GM20431 (cell line): ENCODE measurements around the gene ATXN3.
"Not testable (repeated sequence)": the region's sequence is repeated elsewhere in the genome, so short reads cannot be mapped to it uniquely, and the experiment has no call there.

Experiments used
- in situ Hi-C: fragments of 300-500 bp; cut with MseI, MboI; formaldehyde crosslinking; loops from one replicate; pipeline ENCODE4 v1.15.0; 2020; ENCODE audit warnings: low sequenced_read_pairs; ENCODE audit not compliant: unreplicated experiment

ATXN3 gene

DNA sequence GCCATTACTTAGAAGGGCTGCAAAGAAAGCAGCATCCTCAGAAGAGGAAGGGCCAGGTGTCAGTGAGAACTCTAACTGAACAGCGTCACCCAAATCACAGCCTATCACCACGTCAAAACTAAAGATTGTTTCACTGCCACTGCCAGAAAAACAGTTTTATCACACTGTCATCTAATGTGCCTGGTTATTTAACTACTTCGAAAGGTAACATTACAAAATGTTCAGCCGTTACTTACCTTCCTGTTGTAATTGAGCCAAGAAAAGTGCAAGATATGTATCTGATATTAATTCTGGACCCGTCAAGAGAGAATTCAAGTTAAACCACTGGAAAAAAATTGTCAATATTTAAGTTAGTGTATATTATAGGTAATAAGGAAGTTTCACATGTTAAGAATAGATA, 17.9 kb downstream of the ATXN3 start:
- in situ Hi-C loops = no loop called here

GRCh38 chr14:92074555-92074954, 31.8 kb downstream of the ATXN3 start:
- in situ Hi-C loops = no loop called here

DNA sequence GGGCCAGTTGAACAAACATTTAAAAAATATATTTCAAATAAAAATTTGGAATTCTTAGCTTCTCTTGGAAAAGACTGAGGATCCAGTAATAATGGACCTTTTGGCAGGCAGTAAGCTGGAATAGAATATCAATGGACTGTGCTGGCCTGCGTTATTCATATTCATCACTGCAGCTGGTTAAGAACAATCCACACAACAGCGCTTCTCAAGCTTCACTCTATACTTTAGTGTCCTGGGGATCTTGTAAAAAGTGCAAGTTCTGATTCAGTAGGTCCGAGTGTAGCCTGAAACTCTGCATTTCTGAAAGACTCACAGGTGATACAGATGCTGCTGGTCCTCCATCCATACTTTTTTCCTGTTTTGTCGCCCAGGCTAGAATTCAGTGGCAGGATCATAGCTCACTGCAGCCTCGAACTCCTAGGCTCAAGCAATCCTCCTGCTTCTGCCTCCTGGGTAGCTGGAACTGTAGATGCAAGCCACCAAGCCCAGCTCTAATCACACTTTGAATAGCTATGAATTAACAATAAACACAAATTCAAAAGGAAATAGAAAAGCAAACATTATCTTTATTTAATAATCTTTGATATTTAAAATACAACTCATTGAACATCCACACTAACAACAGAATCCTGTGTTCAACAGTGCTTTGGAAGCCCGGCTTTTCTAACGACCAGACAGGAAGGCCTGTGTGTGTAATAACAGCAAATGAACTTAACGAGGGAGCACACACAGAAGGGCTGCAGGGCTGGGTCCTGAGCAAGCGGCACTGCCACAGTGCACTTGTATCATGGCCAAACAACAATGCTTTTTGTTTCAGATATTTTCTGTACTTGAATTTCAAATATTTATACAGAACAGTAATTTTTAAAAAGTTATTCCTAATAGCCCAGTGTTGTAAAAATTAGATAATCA, 48.1 kb downstream of the ATXN3 start:
- in situ Hi-C loops = no loop called here

GRCh38 chr14:92049781-92050180, 56.6 kb downstream of the ATXN3 start:
- in situ Hi-C loops = no loop called here

DNA sequence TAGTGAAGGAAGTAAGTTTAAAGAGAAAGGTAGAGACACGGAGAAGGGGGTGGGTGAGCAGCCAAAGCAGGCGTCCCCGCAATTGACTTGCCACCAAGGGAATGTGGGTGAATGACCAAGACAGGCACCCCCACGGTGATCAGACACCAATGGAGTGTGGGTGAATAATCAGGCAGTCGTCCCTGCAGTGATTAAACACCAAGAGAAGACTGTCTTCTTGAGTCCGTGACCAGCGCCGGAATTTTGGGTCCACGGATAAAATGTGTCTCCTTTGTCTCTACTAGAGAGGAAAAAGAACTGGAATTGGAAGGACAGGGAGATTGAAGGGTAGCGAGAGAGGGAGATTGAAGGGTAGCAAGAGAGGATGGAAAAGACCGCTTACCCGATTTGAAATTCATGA, 57.2 kb downstream of the ATXN3 start:
- in situ Hi-C loops = not testable (repeated sequence)

GRCh38 chr14:92045904-92046303, 60.5 kb downstream of the ATXN3 start:
- in situ Hi-C loops = not testable (repeated sequence)

GRCh38 chr14:92041766-92042165, 64.6 kb downstream of the ATXN3 start:
- in situ Hi-C loops = not testable (repeated sequence)

GRCh38 chr14:92041203-92041602, 65.2 kb downstream of the ATXN3 start:
- in situ Hi-C loops = no loop called here

GRCh38 chr14:92040431-92041051, 65.8 kb downstream of the ATXN3 start:
- in situ Hi-C loops = no loop called here

- in situ Hi-C loops = no loop called here
Observed at GRCh38 chr14:92039719-92040430, 66.5 kb downstream of the ATXN3 start, which contains the start of gene TRIP11. Gene TRIP11, minus strand, starts transcription at chr14:92040059. Its CDS starts 374 bp downstream, at chr14:92039685.

GRCh38 chr14:92039063-92039718, 67.2 kb downstream of the ATXN3 start:
- in situ Hi-C loops = no loop called here

GRCh38 chr14:92037989-92038388, 68.4 kb downstream of the ATXN3 start:
- in situ Hi-C loops = no loop called here

DNA sequence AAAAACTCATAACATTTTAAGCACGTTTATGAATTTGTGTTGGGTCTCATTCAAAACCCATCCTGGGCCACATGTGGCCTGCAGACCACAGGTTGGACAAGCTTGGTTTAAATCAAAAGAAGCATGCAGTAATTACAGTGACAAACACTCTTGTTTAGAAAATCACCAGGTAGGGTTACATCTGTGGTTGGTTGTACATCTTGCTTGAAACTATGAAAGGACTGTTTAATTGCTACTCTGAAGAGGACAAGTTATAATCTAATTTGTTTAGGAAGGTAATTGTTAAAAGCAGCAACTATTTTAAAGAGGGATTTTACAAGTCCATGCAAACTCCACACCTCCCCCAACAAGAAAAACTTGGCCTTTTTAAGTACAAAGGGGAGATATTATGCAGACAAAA, 70.5 kb downstream of the ATXN3 start:
- in situ Hi-C loops = no loop called here

DNA sequence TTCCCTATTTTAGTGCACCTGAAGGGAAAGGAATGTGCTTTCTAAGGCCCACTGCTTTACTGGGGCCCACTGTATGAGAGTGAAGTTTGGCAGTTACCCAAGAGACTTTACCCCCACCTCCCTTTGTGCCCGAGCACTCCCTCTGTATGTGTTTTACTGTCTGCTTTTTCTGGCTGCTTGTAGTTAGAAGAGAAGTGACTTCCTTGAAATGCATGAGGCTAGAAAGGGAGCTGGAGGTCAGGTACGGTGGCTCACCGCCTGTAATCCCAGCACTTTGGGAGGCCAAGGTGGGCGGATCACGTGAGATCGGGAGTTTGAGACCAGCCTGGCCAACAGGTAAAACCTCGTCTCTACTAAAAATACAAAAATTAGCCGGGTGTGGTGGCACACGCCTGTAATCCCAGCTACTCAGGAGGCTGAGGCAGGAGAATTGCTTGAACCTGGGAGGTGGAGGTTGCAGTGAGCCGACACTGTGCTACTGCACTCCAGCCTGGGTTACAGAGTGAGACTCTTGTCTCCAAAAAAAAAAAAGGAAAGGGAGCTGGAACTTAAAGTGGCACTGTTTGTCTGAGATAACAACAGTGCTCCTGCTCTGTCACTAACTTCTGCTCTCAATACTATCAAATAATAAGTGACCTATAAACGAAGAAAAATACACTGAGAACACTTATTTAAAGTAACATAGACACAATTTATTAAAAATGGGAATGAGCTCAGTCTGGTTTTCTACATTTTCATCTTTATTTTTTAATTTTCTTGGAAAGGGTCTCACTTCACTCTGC, 72.3 kb downstream of the ATXN3 start:
- in situ Hi-C loops = no loop called here

- in situ Hi-C loops = no loop called here
Observed at GRCh38 chr14:92033433-92033832, 72.9 kb downstream of the ATXN3 start.

GRCh38 chr14:92026548-92027190, 79.7 kb downstream of the ATXN3 start:
- in situ Hi-C loops = no loop called here

DNA sequence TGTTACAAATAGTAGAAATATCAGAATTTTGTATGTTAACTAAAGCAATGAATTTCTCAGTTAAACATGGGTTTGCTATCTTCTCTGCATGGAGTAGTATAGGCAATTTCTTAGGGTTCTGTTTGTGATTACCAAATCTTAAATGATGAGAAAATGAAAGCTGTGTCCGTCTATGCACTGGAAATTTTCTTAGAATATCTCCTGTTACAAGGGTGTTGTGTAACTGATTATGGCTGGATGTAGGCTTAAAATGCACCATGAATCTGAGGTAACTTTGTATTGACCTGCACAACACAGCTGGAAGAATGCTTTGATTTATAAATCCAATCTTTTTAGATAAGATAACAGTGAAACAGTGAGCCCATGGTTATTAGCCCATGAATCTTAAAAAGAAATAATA, 84.3 kb downstream of the ATXN3 start:
- in situ Hi-C loops = no loop called here

DNA sequence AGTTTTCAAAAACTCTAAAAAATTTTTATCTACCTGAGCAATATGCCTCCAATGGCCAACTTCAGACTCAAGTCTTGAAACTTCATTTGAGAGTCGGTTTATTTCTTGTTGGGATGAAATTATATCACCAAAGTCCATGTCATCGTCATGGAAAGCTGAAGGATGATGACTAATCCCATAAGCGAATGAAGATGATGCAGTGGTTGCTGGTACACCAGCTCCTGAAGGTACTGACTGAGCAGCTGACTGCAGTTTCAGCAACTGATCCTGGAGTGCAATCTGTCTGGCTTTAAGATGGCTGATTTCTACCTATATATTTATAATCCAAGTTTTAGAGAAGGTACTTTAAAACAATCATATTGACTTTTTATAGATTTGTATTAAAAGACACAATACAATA, 84.9 kb downstream of the ATXN3 start:
- in situ Hi-C loops = no loop called here

DNA sequence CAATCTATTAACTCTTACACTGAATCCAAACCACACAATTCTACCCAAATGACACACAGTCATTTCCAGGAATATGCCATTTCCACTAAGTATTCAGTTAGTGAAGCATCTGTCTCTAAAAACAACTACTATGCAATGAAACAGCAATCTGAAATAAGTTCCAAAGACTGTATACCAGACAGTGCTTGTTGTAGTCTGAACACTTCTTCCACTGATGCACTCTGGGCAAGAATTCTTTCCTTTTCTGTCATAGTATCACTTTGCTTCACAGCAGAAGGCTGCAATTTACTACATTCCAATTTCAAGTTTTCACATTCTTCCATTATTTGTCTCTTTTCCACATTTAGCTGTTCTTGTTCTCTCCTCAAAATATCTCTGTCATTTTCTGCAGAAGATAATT, 92.3 kb downstream of the ATXN3 start:
- in situ Hi-C loops = no loop called here
